ENCODE measurements around the gene TBC1D2.
"Not testable (repeated sequence)": the region's sequence is repeated elsewhere in the genome, so short reads cannot be mapped to it uniquely, and the experiment has no call there.

The TBC1D2 gene

DNA sequence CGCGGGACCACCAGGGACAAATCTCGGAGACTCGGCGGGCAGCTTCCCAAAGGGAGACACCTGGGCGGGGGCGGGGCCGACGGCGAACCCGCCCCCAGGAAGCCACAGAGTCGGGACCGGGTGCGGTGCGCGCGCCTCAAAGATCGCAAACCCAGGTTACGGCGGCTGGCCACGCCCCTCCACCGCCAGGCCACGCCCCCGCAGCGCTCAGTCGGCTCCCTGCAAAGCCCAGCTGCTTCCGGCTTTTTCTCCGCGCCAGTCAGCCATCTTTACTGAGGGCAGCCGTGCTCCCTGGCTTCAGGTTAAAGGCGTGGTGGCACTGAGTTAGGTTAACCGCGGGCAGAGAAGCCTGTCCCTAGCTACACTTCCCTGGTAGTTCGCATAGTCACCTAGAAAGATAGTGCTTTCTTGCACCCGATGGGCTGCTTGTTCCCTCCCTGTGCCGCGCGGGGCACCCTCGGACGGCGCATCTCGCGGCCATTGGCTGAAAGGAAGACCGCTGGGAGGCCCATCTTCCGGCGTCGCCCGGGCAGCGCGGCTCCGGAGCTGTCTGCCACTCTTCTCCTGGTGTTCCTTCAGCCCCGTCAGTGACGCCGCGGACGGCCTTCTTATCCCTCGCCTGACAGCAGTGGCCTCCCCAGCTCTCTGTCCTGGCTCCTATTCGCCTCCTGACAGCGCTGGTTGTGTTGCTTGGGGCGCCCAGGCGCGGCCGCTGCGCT lies at the start of gene TBC1D2:
TSS of gene TBC1D2 (minus strand) at position 72 of the 719 bp plus-strand sequence. CDS start 108 bp downstream, outside the sequence.
- peak; percentile 95 to 98 (median 97) for DNase-seq (ENCODE audit: low read depth in 3 of 3)

DNA sequence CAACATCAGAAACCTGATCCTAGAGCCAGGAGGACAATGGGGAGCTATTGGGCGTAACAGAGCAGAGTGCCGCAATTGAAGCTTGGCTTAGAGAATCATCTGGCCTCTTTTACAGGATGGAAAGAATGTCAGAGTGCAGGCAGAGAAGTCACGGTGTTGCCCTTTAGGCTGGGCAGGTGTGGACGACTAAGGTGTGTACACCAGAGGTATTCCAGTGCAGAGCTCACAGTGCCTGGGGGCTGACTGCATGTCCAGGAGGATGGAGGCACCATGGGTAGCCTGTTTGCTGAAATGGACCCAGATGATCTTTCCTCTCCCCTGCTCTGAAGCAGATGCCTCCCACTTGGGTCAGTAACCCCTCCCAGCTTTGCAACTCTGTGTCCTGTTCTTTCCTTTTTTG lies 48.9 kb upstream of the TBC1D2 start:
- DNase-seq (ENCODE audit: low read depth in 3 of 3): no peak

DNA sequence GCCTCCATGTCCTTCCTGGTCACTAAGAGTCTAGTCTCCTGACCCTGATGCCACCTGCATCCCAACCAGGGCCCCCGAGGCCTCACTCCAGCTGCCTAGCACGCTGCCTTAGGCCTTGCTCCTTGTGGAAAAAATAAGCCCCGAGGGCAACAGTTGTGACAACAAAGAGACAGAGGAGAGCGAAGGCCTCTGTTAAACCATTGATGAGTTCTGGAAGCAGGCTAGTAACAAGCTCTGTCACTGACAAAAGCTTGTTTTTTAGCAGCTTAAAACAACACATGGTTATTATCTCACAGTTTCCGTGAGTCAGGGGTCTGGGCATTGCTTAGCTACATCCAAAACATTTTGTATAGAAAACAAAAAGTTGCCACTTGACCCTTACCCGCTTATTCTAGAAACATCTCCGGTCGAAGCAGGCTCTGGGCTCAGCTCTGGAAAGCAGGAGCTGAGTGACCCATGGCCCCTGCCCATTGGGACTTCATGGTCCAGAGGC lies 48.2 kb upstream of the TBC1D2 start:
- no peak for DNase-seq (ENCODE audit: low read depth in 3 of 3)

DNA sequence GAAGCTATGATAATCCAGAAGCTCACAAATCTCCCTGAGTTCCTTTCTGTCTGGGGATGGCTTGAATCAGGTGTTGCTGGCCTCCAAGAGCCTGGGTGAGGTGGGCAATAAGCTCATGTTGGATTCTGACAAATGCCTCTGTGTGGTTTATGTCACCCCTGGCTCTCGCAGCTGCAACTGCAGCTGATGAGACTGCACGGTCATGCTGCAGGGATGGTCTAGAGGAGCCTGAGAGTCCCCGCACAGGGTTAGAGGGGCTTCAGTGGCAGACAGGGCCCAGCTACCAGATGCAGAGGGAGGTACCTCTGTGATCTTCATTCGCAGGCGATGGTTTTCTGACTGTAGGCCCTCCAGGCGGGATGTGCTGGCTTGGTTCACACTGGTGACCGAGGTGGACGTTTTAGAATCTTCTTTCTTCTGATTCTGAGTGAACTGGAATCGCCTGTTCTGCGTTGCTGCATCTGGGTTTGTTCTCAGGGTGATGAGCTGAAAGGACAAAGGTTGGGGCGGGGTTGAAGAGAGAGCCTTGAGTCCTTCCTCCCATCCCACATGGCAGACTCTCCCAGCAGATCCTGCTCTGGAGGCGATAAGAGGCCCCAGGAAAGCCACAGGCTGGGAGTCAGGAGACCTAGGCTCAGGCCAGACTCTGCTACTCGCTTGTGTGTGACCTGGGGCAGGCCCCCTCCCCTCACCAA lies 47.6 kb upstream of the TBC1D2 start:
- DNase-seq (ENCODE audit: low read depth in 3 of 3): no peak

DNA sequence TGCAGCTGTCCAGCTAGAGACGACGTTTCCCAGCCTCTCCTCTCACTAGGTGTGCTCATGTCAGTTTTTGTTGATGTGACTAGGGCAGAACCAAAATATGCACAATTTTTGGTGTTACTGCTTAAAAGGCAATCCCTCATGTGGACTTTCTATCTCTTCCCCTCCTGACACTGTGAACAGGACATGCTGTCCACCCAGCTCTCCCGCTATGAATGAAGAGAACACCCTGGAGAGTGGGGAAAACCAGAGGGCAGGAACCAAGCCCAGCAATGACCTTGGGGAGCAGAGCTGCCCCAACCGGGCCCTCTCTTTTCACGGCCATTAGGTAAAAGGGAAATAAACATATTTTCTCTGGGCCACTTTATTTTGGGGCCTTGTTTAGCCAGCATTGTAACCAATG lies 46.7 kb upstream of the TBC1D2 start:
- no peak for DNase-seq (ENCODE audit: low read depth in 3 of 3)

DNA sequence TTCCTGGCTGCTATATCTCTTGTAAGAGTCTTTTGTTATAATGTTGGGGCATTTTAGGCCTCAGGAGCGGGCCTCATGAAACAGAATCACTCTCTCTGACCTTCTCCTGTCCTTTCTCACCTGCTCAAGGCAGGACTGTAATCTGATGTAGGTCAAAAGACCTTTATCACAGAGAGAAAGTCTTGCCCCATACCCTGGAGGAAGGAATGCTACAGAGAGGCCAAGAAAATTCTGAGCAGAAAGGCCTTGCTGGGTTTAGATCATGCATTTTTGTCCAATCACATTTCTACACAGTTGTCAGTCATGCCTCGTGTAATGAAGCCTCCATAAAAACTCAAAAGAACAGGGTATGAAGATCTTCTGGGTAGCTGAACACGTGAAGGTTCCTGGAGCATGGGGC lies 45.2 kb upstream of the TBC1D2 start:
- no peak for DNase-seq (ENCODE audit: low read depth in 3 of 3)

DNA sequence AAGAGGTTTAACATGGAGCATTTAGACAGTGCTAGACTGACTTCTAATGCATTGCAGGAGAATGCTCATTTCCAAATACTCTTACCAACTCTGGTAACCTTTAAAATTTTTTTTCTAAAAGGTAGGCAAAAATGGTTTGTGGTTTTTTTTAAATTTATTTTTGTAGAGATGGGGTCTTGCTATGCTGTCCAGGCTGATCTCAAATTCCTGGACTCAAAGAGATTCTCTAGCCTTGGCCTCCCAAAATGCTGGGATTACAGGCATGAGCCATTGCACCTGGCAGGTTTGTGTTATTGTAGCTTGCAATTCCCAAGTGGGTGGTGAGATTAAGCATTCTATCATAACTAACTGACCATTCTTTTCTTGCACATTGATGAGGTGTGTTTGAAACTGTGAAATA lies 43.0 kb upstream of the TBC1D2 start:
- DNase-seq (ENCODE audit: low read depth in 3 of 3): no peak

GRCh38 chr9:98295824-98296223 lies 40.4 kb upstream of the TBC1D2 start:
- DNase-seq (ENCODE audit: low read depth in 3 of 3): no peak

DNA sequence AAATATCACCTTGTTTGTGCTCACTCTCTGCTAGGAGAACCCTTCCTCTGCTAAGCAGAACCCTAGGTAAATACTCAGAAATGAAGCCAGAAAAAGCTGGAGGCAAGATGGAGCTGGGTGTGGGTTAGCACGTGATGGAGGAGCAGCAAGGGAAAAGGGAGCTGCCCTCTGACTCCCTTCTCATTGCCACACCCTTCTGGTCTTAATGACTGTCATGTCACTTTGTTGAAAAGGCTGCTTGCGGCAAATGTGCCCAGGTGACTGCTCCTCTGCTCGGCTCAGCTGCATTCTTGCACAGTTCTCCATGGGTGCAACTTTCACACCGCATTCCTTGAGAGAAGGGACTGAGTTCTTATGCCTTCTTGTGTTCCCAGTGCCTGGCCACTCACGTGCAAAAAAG lies 36.4 kb upstream of the TBC1D2 start:
- DNase-seq (ENCODE audit: low read depth in 3 of 3): no peak

GRCh38 chr9:98290411-98290810 lies 35.0 kb upstream of the TBC1D2 start:
- DNase-seq (ENCODE audit: low read depth in 3 of 3): no peak

GRCh38 chr9:98289614-98290201 lies 34.3 kb upstream of the TBC1D2 start:
- no peak for DNase-seq (ENCODE audit: low read depth in 3 of 3)

- no peak for DNase-seq (ENCODE audit: low read depth in 3 of 3)
Observed at GRCh38 chr9:98288881-98289280, 33.4 kb upstream of the TBC1D2 start.

DNA sequence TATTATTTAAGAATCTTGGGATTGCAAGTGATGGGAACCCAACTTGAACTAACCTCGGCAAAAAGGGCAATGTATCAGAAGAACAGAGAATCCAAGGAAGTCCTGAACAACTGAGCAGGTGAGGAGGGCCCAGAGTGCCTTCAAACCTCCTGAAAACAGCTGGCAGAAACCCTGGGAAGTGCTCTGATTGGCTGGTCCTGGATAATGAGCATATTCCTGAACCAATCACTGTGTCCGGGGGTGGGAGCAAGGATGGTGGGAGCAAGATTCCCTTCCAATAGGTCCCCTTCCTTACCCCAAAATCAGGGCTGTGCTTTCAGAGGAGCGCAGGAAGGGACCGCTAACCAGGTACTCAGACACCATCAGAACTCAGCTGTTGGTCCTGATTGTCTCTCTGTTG lies 31.9 kb upstream of the TBC1D2 start:
- no peak for DNase-seq (ENCODE audit: low read depth in 3 of 3)

- DNase-seq (ENCODE audit: low read depth in 3 of 3): no peak
Observed at GRCh38 chr9:98285446-98285845, 30.0 kb upstream of the TBC1D2 start.

- no peak for DNase-seq (ENCODE audit: low read depth in 3 of 3)
Observed at GRCh38 chr9:98284754-98285153, 29.3 kb upstream of the TBC1D2 start.

DNA sequence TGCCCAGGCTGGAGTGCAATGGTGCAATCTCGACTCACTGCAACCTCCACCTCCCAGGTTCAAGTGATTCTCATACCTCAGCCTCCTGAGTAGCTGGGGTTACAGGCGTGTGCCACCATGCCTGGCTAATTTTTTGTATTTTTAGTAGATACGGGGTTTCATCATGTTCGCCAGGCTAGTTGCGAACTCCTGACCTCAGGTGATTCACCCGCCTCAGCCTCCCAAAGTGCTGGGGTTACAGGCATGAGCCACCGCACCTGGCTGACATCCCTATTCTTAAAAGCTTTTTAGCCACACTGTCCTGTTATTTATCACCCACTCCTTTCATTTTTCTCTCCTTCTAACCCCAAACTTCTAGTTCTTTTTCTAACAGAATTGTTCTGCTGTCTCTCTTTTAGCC lies 27.7 kb upstream of the TBC1D2 start:
- not testable (repeated sequence) for DNase-seq (ENCODE audit: low read depth in 3 of 3)

- DNase-seq (ENCODE audit: low read depth in 3 of 3): no peak
Observed at GRCh38 chr9:98281281-98281680, 25.8 kb upstream of the TBC1D2 start.

GRCh38 chr9:98280574-98280973 lies 25.1 kb upstream of the TBC1D2 start:
- no peak for DNase-seq (ENCODE audit: low read depth in 3 of 3)

DNA sequence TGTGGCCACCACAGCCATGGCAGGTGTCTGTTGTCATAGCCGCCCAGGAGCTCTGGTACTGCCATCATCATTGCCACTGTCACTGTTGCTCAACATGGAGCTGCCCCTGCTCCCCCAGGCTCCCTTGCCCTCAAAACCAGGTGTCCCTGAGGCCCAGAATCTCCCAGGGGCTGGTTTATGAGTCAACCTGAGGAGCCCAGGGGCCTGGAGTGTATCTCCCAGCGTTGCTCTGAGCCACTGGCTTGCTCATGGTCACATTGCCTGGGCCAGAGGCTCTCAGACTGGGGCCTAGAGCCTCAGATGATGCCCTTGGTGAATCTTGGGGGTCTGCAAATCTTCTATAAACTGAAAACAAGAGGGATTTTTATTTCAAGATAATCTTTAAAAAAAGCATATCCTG lies 24.7 kb upstream of the TBC1D2 start:
- DNase-seq (ENCODE audit: low read depth in 3 of 3): no peak

DNA sequence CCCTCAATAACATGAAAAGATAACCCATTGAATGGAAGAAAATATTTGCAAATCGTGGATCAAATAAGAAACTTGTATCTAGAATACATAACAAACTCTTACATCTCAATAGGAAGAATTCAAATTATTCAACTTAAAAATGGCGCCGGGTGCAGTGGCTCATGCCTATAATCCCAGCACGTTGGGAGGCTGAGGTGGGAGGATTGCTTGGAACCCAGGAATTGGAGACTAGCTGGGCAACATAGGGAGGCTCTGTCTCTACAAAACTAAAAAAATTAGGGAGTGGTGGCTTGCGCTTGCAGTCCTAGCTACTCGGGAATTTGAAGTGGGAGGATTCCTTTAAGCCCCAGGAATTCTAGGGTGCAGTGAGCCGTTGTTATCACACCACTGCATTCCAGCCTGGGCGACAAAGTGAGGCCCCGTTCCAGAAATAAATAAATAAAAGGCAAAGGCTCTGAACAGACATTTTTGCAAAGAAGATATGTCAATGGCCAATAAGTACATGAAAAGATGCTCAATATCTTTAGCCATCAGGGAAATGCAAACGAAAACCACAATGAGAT lies 21.5 kb upstream of the TBC1D2 start:
- DNase-seq (ENCODE audit: low read depth in 3 of 3): no peak

DNA sequence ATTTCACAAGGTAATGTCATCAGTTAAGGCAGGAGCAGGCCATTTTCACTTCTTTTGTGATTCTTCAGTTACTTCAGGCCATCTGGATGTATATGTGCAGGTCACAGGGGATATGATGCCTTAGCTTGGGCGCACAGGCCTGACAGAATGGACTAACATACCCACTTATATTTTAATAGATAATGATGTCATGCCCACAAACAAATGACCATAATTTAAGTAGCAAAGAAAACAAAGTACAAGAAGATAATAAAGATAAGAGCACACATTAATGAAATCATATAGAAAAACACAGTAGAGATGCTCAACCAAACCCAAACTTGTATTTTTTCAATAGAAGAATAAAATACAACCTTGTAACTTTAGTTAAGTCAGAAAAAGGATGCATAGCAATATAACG lies 19.7 kb upstream of the TBC1D2 start:
- no peak for DNase-seq (ENCODE audit: low read depth in 3 of 3)

DNA sequence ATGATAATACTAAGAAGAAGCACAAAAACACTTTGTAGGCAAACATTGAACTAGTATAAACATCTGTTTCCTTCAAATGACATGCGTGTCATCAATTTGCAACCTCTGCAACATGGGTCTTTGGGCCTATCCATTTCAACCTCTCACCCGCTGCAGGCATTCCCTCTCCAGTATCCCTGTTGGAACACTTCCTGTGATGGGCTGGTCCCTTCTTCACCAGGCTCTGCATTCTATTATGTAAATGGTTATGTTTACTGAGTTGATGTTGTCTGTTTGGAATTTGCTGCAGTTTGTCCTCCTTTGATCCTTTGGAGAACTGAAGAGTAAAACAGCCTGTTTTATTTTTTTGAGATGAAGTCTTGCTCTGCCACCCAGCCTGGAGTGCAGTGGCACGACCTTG lies 16.6 kb upstream of the TBC1D2 start:
- DNase-seq (ENCODE audit: low read depth in 3 of 3): no peak

DNA sequence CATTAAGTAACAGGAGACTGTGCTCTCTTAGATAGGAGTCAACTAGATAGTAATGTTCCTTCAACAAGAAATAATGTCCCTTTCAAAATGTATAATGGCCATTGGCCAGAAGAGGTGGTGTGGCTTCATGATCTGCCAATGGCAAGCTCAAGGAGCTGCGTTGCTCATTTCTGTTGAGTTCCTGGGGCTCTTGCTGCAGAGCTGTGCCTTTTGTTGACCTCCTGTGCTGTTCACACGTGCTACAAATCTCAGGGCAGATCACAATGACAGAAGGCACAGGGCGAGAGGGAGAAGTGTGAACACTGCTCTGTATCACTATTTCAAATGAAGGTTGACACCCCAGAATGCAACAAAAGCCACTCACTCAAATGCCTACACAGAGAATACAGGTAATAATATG lies 16.0 kb upstream of the TBC1D2 start:
- no peak for DNase-seq (ENCODE audit: low read depth in 3 of 3)

Data from stimulated activated CD4-positive, alpha-beta T cell treated with anti-CD3 and anti-CD28 coated beads, TNF-alpha, amount 100 ng/mL, for 4 hours (primary cell).